ENCODE results near the gene IL18. TPM values are rescaled to one million over a fixed set of nuclear protein-coding genes. Genes with fewer than 3 reads are reported as not detected.

The IL18 gene
- total RNA-seq: 1 to 10 TPM; 1.2 to 6.8 (median 3.9) TPM

DNA sequence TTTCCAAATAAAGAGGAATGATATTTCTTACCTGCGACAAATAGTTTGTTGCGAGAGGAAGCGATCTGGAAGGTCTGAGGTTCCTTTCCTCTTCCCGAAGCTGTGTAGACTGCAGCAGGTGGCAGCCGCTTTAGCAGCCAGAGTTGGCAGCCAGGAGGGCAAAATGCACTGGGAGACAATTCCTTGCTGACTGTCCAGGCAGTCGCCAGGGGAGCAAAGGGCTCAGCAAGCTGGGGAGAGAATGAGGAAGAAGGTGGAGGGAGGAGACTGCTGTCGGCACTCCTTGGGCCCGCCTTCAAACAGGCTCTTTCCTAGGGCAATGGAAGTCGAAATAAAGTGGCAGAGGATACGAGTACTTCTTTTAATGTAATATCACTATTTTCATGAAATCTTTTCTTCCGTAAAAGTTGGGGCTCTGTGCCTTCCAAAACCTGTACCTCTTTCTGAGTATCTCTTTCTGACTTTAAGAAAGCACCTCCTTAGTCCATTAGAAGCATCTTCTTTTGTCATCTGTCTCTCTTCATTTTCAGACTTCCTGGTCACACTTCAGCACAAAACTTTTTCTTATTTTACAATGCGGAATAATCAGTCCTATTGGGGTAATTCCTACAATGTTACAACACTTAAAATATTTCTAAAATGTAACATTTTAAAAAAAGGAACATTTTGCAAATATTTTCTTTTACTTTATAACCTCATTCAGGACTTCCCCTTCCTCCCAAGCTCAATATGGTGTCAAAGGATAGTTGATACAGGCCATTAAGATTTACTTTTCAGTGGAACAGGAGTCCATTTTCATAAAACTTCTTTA is at the start of gene IL18:
TSS of gene IL18 (minus strand) at position 220 of the 811 bp plus-strand sequence. CDS start 9,041 bp downstream, outside the sequence.
- H3K36me3 ChIP-seq: no peaks in the 10 kb centered on the region
- H3K9me3 ChIP-seq: no peaks in the 10 kb centered on the region
- no peaks in the 10 kb centered on the region for H3K4me1 ChIP-seq
- TF ChIP-seq POLR2A (IDR thresholded peaks at IDR 0.05) (no peak), CTCF (IDR thresholded peaks at IDR 0.05) (no peak)
- no peaks in the 10 kb centered on the region for H3K27me3 ChIP-seq
- intact Hi-C loops (cut with DNase I; ENCODE audit: low total_unique reads): no loop called here
- no peak within 1 kb of the TSS for H3K4me3 ChIP-seq
- DNase-seq: no peak
- H3K27ac ChIP-seq: no peak within 1 kb of the TSS

DNA sequence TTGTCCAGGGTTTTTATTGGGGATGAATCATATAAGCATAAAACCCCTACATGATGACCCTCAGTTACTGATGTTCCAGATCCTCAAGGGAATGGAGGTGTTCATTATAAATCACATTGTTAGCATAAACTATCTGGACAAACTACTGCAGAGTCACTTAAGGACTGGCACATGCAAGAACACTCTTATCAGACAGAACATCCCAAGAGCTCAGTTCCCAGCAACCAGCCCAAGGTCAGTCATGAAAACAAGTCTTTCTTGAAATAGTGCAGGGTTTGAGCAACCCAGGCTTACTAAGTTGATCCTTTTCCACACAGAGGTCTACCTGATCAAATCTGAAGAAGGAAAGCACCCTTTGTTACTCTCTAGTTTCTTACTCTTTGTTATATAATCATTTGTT is 48.8 kb upstream of the IL18 start:
- H3K36me3 ChIP-seq: no peaks in the 10 kb centered on the region
- no peak overlapping the region for H3K27ac ChIP-seq
- TF ChIP-seq POLR2A (IDR thresholded peaks at IDR 0.05) (no peak), CTCF (IDR thresholded peaks at IDR 0.05) (no peak)
- H3K4me3 ChIP-seq: no peak overlapping the region
- H3K4me1 ChIP-seq: no peaks in the 10 kb centered on the region
- no peaks in the 10 kb centered on the region for H3K27me3 ChIP-seq
- intact Hi-C loops (cut with DNase I; ENCODE audit: low total_unique reads): no loop called here
- no peak for DNase-seq
- no peaks in the 10 kb centered on the region for H3K9me3 ChIP-seq

GRCh38 chr11:112212290-112212689 is 48.4 kb upstream of the IL18 start:
- TF ChIP-seq POLR2A (IDR thresholded peaks at IDR 0.05): no peak
- Histone ChIP-seq H3K4me3 (no peak overlapping the region), H3K36me3 (no peaks in the 10 kb centered on the region), H3K27me3 (no peaks in the 10 kb centered on the region), H3K27ac (no peak overlapping the region), H3K4me1 (no peaks in the 10 kb centered on the region), H3K9me3 (no peaks in the 10 kb centered on the region)
- intact Hi-C loops (cut with DNase I; ENCODE audit: low total_unique reads): no loop called here
- no peak for DNase-seq

- Histone ChIP-seq H3K36me3 (no peaks in the 10 kb centered on the region), H3K27me3 (no peaks in the 10 kb centered on the region), H3K27ac (no peak overlapping the region), H3K4me3 (no peak overlapping the region), H3K9me3 (no peaks in the 10 kb centered on the region), H3K4me1 (no peaks in the 10 kb centered on the region)
- intact Hi-C loops (cut with DNase I; ENCODE audit: low total_unique reads): no loop called here
- DNase-seq: no peak
- TF ChIP-seq POLR2A (IDR thresholded peaks at IDR 0.05): no peak
- no peak for TF ChIP-seq CTCF (IDR thresholded peaks at IDR 0.05)
Observed at GRCh38 chr11:112211536-112211935, 47.6 kb upstream of the IL18 start.

- no peak for DNase-seq
- Histone ChIP-seq H3K36me3 (no peaks in the 10 kb centered on the region), H3K27ac (no peak overlapping the region), H3K27me3 (no peaks in the 10 kb centered on the region), H3K4me3 (no peak overlapping the region), H3K4me1 (no peaks in the 10 kb centered on the region), H3K9me3 (no peaks in the 10 kb centered on the region)
- intact Hi-C loops (cut with DNase I; ENCODE audit: low total_unique reads): no loop called here
- TF ChIP-seq POLR2A (IDR thresholded peaks at IDR 0.05): no peak
- no peak for TF ChIP-seq CTCF (IDR thresholded peaks at IDR 0.05)
Observed at GRCh38 chr11:112210890-112211289, 47.0 kb upstream of the IL18 start.
